NCI-H524 (cell line): Measurements from ENCODE around the gene NDC1.

Experiments
- DNase-seq, 2 experiments: peaks; one replicate each; lab custom pipeline; 2025; lab: John Stamatoyannopoulos, UW

NDC1 gene

DNA sequence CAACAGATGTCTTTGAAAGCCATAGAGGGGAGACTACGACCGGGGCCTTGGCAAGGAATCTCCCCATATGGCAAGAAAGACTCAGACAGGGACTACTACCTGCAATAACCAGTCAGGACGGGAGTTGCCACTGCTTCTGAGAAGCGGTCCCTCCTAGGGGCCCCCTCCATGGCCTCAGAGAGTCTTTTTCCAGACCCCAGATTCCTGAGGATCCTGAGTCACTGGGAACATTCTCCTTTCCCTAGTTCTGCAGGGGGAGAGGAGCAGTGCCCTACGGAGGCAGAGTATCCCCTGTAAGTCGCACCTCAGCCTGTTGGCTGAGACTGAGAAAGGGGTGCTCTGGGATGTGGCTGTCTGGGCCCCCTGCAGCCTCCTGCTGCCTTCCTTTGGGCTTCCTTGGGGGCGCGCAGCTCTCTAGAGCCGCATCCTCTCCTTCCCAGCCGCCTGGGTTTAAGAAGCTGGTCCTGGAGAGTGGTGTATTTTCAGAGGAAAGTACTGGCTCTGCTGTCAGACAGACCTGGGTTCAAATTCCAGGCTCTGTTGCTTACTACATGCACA lies 107.0 kb downstream of the NDC1 start:
- DNase-seq, result no peak

DNA sequence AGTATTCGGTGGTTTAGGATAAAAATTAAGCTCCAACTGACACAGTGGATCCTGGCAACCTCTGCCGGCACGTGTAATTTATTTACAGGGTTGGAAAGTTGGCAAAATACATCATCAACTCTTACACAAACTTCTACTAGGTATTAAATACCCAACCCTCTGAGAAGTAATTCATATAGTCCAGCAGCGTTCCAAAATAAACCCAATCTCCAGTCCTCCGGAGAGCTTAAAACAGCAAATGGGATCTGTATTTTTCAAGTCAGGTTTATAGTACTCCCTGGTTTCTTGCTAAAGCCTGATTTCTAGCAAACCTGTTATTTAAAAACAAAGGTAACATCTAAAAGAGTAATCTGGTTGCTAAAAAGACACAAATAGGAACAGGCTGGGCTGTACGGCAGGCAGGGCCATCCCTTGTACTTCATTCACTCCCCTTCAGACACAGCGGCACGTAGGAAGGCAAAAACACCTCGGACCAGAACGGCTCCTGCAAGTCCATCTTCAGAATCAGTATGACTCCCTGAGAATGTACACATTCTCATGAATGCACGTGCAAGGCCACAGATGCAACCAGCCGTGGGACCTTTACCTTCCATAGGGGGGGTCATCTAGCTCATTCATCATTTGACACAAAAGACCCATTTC lies 107.8 kb downstream of the NDC1 start:
- DNase-seq, result no peak

GRCh38 chr1:53729456-53730223 lies 108.5 kb downstream of the NDC1 start:
- no peak for DNase-seq

GRCh38 chr1:53728702-53729455 lies 109.2 kb downstream of the NDC1 start:
- no peak for DNase-seq

- no peak for DNase-seq
Measured at GRCh38 chr1:53728196-53728595, 109.9 kb downstream of the NDC1 start.

GRCh38 chr1:53727461-53728092 lies 110.5 kb downstream of the NDC1 start:
- no peak for DNase-seq

GRCh38 chr1:53726009-53726600 lies 112.0 kb downstream of the NDC1 start:
- no peak for DNase-seq

GRCh38 chr1:53725238-53725689 lies 112.8 kb downstream of the NDC1 start:
- DNase-seq, result peak; percentile 28 to 72

GRCh38 chr1:53722025-53722424 lies 116.1 kb downstream of the NDC1 start:
- no peak for DNase-seq

DNA sequence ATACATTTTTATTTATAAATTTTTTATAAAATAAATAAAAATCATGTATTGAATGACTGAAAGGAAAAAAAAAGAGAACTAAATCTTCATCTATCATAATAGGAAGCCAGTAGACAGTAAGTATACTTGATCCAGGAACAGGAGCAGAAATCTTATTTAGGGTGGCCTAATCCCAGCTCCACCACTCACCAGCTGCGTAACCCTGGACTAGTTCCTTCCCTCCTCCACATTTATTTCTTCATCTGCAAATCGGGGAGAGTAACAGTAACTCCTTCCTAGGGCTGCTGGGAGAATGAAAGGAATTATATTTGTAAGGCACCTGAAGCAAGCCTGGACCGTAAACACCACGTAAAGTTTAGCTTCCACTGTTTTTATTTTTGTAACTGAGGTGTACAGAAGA lies 117.0 kb downstream of the NDC1 start:
- DNase-seq, result no peak

DNA sequence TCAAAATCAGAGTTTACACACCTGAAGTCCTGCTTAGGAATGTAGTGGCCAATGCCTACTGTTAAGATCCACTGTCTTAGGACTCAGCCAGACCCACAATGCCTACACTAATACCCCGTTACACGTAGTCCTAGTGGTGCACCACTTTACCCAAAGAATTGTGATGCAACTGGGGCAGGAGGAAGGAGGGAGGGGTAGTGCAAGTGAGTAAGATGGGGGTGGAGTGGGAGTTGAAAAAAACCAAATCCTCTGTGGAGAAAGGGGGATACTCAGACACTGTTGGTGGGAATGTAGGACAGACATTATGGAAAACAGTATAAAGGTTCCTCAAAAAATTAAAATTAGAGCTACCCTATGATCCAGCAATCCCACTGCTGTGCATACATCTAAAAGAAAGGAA lies 118.6 kb downstream of the NDC1 start:
- DNase-seq, result no peak

- DNase-seq, result no peak
Measured at GRCh38 chr1:53718443-53718842, 119.7 kb downstream of the NDC1 start.

DNA sequence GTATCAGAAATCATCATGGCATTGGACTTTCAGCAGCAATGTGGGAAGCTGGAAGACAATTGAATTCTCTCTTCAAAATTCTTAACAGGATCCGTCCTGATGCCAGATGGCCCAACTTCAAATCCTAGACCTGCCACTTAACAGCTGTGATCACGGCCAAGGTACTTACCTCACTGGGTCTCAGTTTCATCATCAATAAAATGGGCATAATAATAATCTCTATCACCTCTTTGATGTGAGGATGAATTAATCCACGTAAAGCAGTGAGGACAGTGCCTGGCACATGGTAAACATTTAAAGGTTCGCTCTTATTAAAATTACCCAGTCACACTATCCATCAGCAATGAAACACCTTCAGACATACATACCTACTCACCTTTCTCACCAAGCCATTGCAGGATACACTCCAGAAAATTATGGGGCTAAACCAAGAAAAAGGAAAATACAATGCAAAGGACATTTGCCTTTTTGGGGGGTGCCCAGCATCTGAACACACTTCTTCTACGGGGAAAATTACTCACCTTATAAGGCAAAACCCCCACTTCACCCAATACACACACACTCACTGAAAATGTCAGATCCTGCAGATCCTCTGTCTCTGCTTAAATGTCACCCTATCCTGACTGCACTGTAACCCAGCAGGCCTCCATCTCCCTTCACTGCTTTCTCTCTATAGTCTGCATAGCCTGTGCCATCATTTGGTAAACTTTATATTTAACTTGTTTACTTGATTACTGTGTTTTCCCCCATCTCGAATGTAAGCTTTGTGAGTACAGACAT lies 120.9 kb downstream of the NDC1 start:
- no peak for DNase-seq

DNA sequence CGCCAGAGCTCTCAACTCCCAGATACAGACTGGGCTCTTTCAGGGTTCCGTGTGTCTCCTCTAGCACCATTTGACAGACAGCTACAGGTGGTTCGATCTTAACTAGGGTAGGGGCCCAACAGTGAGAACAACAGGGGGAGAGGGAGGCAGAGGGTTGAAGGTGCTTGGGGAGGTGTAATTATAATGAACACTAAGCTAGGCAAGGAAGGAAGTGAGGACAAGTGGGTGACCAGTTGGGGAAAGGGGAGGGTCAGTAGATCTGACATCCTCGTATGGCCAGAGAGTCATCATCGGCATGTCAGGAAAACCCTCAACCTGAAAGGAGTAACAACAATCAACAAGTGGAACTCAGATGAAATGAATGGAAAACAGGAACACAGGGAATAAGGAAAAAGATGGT lies 121.9 kb downstream of the NDC1 start:
- no peak for DNase-seq

GRCh38 chr1:53715478-53715877 lies 122.6 kb downstream of the NDC1 start:
- no peak for DNase-seq
